Umbilical cord (tissue), 2 donors: ENCODE data around the gene CFAP45. TPM values are rescaled to one million over a fixed set of nuclear protein-coding genes. Genes with fewer than 3 reads are reported as not detected.

Experiments
- DNase-seq: peaks from one replicate; pipeline ENCODE4 v3.0.0-alpha.2; 2015; ENCODE audit warnings: low spot score
- total RNA-seq: library from RNA; depleted of rRNA; stranded (reverse); fragments of >200 nt; gene quantifications from one replicate; pipeline ENCODE4 v1.2.3, GENCODE V29; 2014; ENCODE audit warnings: low replicate concordance; ENCODE audit not compliant: insufficient read depth

Gene CFAP45
- total RNA-seq, 1 donor from 2014 or later = 13.2 TPM

GRCh38 chr1:159879136-159879535 is 20.8 kb downstream of the CFAP45 start:
- no peak for DNase-seq

GRCh38 chr1:159877695-159878444 is 22.1 kb downstream of the CFAP45 start:
- DNase-seq = no peak

- DNase-seq = no peak
Measured at GRCh38 chr1:159873530-159874143, 26.3 kb downstream of the CFAP45 start.

- DNase-seq = no peak
Measured at GRCh38 chr1:159872891-159873290, 27.1 kb downstream of the CFAP45 start.

GRCh38 chr1:159870704-159871103 is 29.3 kb downstream of the CFAP45 start:
- no peak for DNase-seq

GRCh38 chr1:159869607-159870006 is 30.4 kb downstream of the CFAP45 start:
- no peak for DNase-seq

GRCh38 chr1:159869173-159869572 is 30.8 kb downstream of the CFAP45 start:
- no peak for DNase-seq

- DNase-seq = no peak
Measured at GRCh38 chr1:159868766-159869165, 31.2 kb downstream of the CFAP45 start.

- DNase-seq = peak; percentile 83
Measured at GRCh38 chr1:159867664-159868026, 32.3 kb downstream of the CFAP45 start.

- peak; percentile 79 for DNase-seq
Measured at GRCh38 chr1:159866905-159867663, 32.9 kb downstream of the CFAP45 start.

GRCh38 chr1:159866066-159866465 is 33.9 kb downstream of the CFAP45 start:
- peak; percentile 42 for DNase-seq

- peak; percentile 86 for DNase-seq
Measured at GRCh38 chr1:159864262-159864661, 35.7 kb downstream of the CFAP45 start.

- no peak for DNase-seq
Measured at GRCh38 chr1:159862557-159862956, 37.4 kb downstream of the CFAP45 start, which contains the start of gene VSIG8. VSIG8 (minus strand) TSS chr1:159862657; CDS start chr1:159862521, 136 bp downstream.

GRCh38 chr1:159862031-159862430 is 37.9 kb downstream of the CFAP45 start:
- DNase-seq = no peak

- DNase-seq = no peak
Measured at GRCh38 chr1:159861218-159861617, 38.7 kb downstream of the CFAP45 start.

- DNase-seq = peak; percentile 78
Measured at GRCh38 chr1:159860456-159860855, 39.5 kb downstream of the CFAP45 start.

- DNase-seq = no peak
Measured at GRCh38 chr1:159859767-159860322, 40.1 kb downstream of the CFAP45 start.

- DNase-seq = no peak
Measured at GRCh38 chr1:159857889-159858288, 42.1 kb downstream of the CFAP45 start.

GRCh38 chr1:159856576-159856975 is 43.4 kb downstream of the CFAP45 start:
- DNase-seq = no peak

- no peak for DNase-seq
Measured at GRCh38 chr1:159855709-159856108, 44.3 kb downstream of the CFAP45 start.

GRCh38 chr1:159854693-159855192 is 45.2 kb downstream of the CFAP45 start:
- DNase-seq = peak; percentile 92

- DNase-seq = peak; percentile 92
Measured at GRCh38 chr1:159854116-159854692, 45.8 kb downstream of the CFAP45 start.
